A549 treated with ZK216348 at 1 μM for 4 hours (cell line): ENCODE measurements around the gene STK17B. TPM values are rescaled to one million over a fixed set of nuclear protein-coding genes. Genes with fewer than 3 reads are reported as not detected.

ENCODE experiments used
- total RNA-seq: library from RNA; stranded (reverse); fragments of 200-300 nt; extraction: Qiagen RNA extraction; gene quantifications from 5 replicates; pipeline ENCODE4 v1.2.3, GENCODE V29; 2022; ENCODE audit warnings: low read depth

Gene STK17B
- total RNA-seq, result 2.9 to 9.2 TPM (median 6.1 TPM) in 5 replicates

GRCh38 chr2:196171248-196171871 lies at the start of gene STK17B:
TSS of gene STK17B (minus strand) at chr2:196171578. CDS start at chr2:196163383, 8,195 bp downstream.

Other genes starting within 250 kb of the STK17B start
- gene DNAH7, start 102.7 kb downstream of the STK17B start, total RNA-seq, result 0.59 to 1.4 TPM (median 1.2 TPM) in 5 replicates